Glomerular visceral epithelial cell (primary cell): Measurements from ENCODE around the gene CLDN15.
"Not testable (repeated sequence)": the region's sequence is repeated elsewhere in the genome, so short reads cannot be mapped to it uniquely, and the experiment has no call there.

Source experiments
- DNase-seq: peaks from one replicate; pipeline ENCODE4 v3.0.0-alpha.2; 2016; ENCODE audit errors: extremely low spot score

CLDN15 gene

DNA sequence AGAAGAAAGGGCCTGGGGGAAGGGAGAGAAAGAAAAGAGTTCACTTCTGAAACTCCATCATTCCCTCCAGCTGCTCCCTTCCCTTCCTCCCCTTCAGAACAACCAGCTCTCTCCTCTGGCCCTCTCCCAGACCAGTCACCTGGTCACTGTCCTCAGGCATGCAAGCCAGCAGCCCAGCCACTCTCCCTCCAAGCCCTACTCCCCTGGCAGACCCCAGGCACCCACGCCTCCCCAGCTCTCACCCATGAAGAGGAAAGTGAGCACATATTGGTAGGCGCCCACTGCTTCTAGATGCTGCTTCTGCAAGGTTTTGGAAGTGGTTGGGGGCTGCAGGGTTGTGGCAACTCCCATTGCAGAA lies 37.1 kb downstream of the CLDN15 start:
- no peak for DNase-seq

GRCh38 chr7:101199522-101199921 lies 38.1 kb downstream of the CLDN15 start:
- DNase-seq, result not testable (repeated sequence)

DNA sequence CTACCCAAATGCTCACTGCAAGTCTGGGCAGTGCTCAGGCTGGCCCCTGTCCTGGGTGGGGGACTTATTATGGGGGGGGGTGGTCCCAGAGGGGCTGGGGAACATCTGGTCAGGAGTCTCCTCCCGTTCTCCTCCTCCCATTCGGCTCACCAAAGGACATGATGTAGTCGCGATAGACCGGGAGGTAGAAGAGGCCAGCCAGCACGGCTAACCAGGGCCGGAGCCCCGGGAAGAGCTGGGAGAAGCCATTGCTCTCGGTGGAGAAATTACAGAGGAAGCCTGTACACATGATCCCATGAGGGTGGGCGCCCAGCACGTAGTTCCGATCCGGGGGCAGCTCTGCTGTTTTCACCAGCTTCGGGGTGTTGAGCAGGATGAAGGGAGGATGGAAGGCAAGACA lies 39.1 kb downstream of the CLDN15 start:
- DNase-seq, result no peak

DNA sequence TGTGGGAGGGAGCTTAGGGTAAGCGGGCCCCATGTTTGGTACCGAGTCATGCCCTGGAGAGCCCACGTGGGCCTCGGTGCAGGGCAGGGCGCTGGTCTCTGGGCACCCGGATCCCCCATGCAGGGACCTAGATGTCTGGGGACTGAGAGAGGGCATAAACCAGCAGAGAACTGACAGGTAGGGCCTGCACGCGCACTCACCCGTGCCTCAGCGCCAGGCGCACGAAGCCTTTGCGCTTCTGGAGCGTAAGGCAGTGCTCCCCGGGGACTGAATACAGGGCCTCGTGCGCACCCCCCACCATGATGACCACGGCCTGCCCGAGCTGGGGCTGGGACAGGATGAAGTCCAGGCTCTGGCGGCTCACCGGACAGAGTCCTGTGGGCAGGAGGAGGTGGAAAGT lies 39.6 kb downstream of the CLDN15 start:
- DNase-seq, result no peak

GRCh38 chr7:101195884-101196283 lies 41.7 kb downstream of the CLDN15 start:
- no peak for DNase-seq

DNA sequence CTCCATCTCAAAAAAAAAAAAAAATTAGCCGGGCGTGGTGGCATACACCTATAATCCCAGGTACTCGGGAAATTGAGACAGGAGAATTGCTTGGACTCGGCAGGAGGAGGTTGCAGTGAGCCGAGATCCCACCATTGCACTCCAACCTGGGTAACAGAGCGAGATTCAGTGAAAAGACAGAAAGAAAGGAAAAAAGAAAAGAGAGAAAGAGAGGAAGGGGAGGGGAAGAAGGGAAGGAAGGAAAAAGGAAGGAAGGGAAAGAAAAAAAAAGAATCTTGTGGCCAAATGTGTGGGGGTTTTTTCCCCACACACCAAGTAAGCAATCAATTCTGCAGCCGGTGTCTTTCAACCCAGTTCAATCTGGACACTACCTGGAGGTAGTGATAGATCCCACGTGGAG lies 48.5 kb downstream of the CLDN15 start:
- no peak for DNase-seq

DNA sequence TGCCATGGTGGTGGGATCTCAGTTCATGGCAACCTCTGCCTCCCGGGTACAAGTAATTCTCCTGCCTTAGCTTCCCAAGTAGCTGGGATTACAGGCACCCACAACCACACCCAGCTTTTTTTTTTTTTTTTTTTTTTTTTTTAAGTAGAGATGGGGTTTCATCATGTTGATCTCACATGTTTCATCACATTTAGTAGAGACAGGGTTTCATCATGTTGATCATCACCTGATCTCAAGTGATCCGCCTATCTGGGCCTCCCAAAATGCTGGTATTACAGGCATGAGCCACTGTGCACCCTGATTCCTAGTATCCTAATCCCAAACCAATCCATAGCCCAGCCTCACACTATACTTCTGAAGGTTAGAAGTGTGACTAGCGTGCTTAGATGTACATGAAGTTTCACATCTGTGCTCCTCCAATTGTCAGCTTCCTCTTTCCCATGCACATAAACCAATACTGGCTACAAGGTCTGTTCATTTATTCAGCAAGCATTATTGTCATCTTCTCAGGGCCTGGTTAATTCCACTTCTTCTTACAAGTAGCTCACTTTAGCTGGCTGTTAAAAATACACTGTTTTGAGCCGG lies 50.7 kb downstream of the CLDN15 start:
- no peak for DNase-seq

DNA sequence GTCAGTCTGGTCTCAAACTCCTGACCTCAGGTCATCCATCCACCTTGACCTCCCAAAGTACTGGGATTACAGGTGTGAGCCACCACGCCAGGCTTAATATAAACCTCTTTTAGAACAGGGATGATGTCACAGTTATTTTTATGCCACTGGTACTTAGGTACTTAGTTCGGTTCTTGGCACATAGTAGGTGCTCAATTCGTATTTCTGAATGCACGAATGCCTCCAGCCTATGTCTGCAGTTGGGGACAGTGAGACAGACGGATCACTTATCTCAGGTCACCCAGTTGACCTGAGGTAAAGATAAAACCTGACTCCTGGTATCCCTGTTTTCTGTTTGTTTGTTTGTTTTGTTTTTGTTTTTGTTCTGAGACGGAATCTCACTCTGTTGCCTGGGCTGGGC lies 51.4 kb downstream of the CLDN15 start:
- no peak for DNase-seq

DNA sequence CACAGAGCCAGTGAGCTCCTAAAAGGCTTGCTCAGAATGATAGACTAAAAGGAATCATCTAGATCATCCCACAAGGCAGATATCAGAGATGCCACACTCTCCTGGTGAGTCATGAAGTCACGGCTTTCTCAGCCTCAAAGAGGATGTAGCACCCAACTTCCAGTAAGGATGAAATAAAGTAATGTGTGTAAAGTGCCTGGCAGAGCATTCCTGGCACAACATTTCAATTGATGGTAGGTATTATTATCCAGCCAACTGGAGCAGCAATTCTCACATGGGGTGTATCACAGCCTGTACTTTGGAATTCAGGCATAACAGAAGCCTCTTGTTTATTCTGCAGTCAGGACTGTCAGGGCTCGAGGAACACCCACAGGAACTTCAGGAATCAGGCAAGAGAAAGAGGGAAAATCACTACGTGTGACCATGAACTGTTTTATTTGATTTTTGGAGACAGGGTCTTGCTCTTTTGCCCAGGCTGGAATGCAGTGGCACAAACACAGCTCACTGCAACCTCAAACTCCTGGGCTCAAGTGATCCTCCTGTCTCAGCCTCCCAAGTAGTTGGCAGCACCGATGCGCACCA lies 52.3 kb downstream of the CLDN15 start:
- DNase-seq, result peak; percentile 54
